PFSK-1 (cell line): ENCODE data around the gene CHAC1.

Experiments
- FOXP2 ChIP-seq: optimal IDR thresholded peaks from 2 replicates; pipeline ENCODE3; 2011; ENCODE audit warnings: borderline replicate concordance, control low read depth, inconsistent platforms; ENCODE audit not compliant: insufficient read depth; ENCODE audit errors: extremely low read length, extremely low read depth
- POLR2AphosphoS5 ChIP-seq: IDR thresholded peaks from 2 replicates; pipeline ENCODE4 v1.6.1; 2012; ENCODE audit warnings: low read depth, mild to moderate bottlenecking, control low read depth, low read length, moderate library complexity
- REST ChIP-seq, 2 experiments: IDR thresholded peaks; 2 replicates each; pipeline versions ENCODE4 v1.6.1 to v1.8.0; 2011 to 2012; ENCODE audit warnings: low read depth in 2 of 2, low read length in 2 of 2, control low read depth in 1 of 2, inconsistent platforms in 1 of 2, mild to moderate bottlenecking in 1 of 2, moderate library complexity in 1 of 2; ENCODE audit not compliant: insufficient read depth in 1 of 2
- SIN3A ChIP-seq: IDR thresholded peaks from 2 replicates; pipeline ENCODE4 v1.6.1; 2012; ENCODE audit warnings: mild to moderate bottlenecking, low read length, moderate library complexity, borderline replicate concordance; ENCODE audit not compliant: insufficient read depth
- TAF1 ChIP-seq: IDR thresholded peaks from 2 replicates; pipeline ENCODE4 v1.6.1; 2012; ENCODE audit warnings: low read length, control low read depth, borderline replicate concordance; ENCODE audit not compliant: insufficient read depth

CHAC1 gene

GRCh38 chr15:40932156-40932555 lies 21.1 kb upstream of the CHAC1 start:
- TF ChIP-seq FOXP2 (no peak), POLR2AphosphoS5 (no peak), SIN3A (no peak), REST (IDR thresholded peaks at IDR 0.05; ENCODE audit: insufficient read depth in 1 of 2, low read depth in 2 of 2, low read length in 2 of 2) (no peak), TAF1 (no peak)

- TF ChIP-seq POLR2AphosphoS5 (no peak), SIN3A (no peak), FOXP2 (no peak), REST (IDR thresholded peaks at IDR 0.05; ENCODE audit: insufficient read depth in 1 of 2, low read depth in 2 of 2, low read length in 2 of 2) (no peak), TAF1 (no peak)
Measured at GRCh38 chr15:40932649-40933516, 20.4 kb upstream of the CHAC1 start.

- TF ChIP-seq REST (IDR thresholded peaks at IDR 0.05; ENCODE audit: insufficient read depth in 1 of 2, low read depth in 2 of 2, low read length in 2 of 2) (no peak), TAF1 (no peak), POLR2AphosphoS5 (no peak), FOXP2 (no peak), SIN3A (no peak)
Measured at GRCh38 chr15:40933517-40933902, 19.8 kb upstream of the CHAC1 start.

- no peak for TF ChIP-seq TAF1
- no peak for TF ChIP-seq SIN3A
- no peak for TF ChIP-seq REST (IDR thresholded peaks at IDR 0.05; ENCODE audit: insufficient read depth in 1 of 2, low read depth in 2 of 2, low read length in 2 of 2)
- no peak for TF ChIP-seq POLR2AphosphoS5
- TF ChIP-seq FOXP2: no peak
Measured at GRCh38 chr15:40934457-40934856, 18.8 kb upstream of the CHAC1 start.
